ENCODE data around the gene CNBP.
"Not testable (repeated sequence)": the region's sequence is repeated elsewhere in the genome, so short reads cannot be mapped to it uniquely, and the experiment has no call there.

CNBP gene

DNA sequence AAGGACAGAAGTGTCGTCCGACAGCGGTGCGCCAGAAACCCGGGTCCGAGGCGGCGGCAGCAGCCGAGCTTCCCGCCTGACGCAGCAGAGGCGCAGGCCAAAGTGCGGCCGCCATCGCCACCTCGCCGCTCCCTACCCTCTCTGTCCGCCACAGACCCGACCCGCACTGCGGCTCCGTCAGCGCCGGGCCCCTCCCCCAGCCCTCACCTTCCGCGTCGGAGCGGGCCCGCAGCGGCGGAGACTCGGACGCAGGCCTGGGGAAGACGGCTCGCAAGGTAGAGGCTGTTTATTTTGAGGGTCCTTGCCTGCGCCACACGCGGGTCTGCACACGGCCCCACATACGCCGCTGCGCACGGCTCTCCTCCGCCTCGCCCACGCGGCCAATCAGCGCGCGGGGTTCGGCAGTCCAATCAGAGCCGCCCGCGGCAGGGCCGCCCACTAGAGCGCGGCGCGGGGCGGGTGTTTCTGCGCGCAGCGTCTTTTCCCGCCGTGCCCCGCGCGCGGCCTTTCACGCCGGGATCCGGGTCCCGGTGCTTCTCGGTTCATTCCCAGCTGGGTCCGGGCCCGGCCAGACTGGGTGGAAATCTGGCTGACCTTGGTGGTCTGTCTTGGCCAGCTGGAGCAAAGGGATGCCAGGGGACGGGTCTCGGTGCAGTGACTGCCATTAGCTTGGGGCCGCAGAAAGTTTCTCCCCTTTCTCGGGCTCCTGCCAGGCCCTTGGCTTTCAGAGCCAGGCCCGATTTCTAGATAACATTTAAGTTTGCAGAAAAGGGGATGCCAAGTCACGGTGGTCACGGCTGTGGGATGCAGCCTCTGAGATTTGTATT is at the start of gene CNBP:
Gene CNBP, minus strand, starts transcription at position 328 of the 827 bp plus-strand sequence. CDS start 12,139 bp downstream, outside the sequence.
- DNase-seq: peak; percentile 94

GRCh38 chr3:129231331-129232119 is 47.8 kb upstream of the CNBP start:
- DNase-seq: no peak

GRCh38 chr3:129230311-129231019 is 46.8 kb upstream of the CNBP start:
- peak; percentile 91 for DNase-seq

DNA sequence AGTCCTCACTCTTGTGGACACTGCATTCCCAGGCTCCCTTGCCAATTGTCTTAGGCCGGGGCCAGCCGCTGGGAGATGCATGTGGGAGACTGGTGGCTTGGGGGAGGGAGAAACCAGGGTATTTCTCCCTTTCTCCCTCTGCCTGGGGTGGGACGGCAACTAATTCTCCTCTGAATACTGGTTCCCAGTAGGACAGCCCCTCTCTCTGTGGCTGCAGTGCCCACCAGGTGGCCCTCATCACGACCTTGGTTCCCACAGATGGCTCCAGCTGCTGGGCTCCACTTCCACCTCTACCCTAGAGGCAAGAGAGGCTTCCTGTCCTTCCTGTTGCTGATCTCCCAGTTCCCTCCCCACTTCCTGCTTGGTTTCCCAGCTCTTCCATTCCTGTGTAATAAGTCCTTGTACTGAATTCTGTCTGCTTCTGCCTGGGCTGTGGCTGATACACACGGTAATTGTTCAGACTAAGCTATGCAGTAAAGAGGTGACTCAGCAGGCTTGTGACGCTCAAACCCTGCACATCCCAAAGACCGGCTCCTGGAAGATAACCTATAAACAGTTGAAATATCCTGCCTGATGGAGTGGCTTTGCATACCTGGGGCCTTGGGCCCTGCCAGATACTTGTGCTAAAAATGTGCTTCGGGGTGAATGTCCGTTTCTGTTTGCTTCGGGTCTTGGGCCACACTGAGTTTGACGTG is 45.3 kb upstream of the CNBP start:
- peak; percentile 87 for DNase-seq

DNA sequence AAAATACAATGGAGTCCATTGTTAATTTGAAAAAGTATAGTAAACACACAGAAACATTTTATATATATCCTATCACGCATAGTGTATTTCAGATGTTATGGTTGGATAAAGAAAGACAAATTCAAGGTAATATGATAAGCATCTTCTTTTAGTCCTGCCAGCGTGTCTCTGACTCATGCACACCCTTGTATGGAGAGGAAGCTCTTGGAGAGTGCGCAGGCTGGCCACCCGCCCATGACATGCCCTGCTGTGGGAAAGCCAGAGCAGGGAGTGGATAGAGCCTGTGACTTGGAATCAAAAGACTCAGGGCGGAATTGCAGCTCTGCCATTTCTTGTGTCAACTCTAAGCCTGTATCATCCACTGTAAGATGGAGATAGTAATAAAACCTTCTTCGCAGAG is 42.7 kb upstream of the CNBP start:
- peak; percentile 92 for DNase-seq

DNA sequence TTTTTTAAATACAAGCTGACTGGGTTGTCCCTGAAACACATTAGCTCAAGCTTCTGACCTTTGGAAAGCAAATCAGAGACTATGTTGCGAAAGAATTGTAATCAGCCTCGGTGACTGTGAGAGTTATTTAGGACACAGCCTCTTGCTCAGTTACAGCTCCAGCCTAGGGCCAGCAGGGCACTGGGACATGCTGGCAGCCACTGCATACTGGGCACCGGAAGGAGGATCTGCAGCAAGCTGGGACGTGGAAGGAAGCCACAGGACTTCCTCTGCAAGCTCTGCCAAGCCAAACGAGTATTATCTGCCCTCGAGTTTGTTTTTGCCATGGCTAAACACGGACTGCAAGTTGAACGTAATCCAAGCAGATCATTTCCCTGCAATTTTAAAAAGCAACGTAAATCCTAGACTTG is 41.3 kb upstream of the CNBP start:
- peak; percentile 79 for DNase-seq

GRCh38 chr3:129224387-129224786 is 40.7 kb upstream of the CNBP start:
- DNase-seq: not testable (repeated sequence)

- no peak for DNase-seq
Observed at GRCh38 chr3:129218742-129219141, 35.0 kb upstream of the CNBP start.

GRCh38 chr3:129213238-129213637 is 29.5 kb upstream of the CNBP start:
- DNase-seq: no peak

- peak; percentile 79 for DNase-seq
Observed at GRCh38 chr3:129211772-129212171, 28.1 kb upstream of the CNBP start.

GRCh38 chr3:129211345-129211744 is 27.6 kb upstream of the CNBP start:
- no peak for DNase-seq

GRCh38 chr3:129207479-129207878 is 23.8 kb upstream of the CNBP start:
- DNase-seq: no peak

GRCh38 chr3:129205109-129205832 is 21.6 kb upstream of the CNBP start:
- DNase-seq: no peak

GRCh38 chr3:129204473-129204872 is 20.8 kb upstream of the CNBP start:
- DNase-seq: no peak

GRCh38 chr3:129199366-129199765 is 15.7 kb upstream of the CNBP start:
- no peak for DNase-seq

DNA sequence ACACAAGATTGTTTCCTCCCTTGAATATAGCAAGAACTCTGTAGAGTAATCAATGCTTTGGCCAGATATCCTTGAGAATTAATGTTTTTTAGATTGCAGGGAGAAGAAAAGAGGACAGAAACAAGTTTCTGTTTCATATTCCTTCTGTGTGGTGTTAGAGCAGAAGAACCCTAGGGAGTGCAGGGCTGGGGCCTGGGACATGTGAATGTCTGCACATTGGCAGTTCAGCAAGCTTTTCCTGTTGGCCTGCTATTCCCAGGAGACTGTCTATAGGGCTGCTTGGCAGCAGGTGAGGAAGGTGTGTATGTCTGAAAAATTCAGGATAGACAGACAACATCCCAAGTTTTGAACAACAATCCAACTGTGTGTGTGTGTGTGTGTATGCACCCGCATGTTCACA is 13.6 kb upstream of the CNBP start:
- no peak for DNase-seq

DNA sequence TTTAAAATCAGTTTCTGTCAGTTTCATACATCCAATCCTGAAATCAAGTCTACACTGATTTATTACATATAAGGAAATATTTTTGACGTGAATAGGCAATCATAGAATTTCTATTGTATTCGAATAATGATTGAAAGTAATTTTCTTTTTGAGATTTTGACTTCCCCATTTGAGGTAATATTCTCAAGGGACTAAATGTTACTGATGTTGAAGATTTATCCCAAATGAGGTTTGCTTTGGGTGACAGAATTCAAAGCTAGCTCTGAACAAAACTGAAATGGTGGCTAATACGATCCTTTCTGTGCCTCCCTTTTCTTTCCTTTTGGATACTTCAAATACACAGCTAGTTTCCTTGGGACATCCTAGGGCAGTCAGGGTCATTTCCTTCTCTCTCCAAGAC is 12.9 kb upstream of the CNBP start:
- no peak for DNase-seq

- peak; percentile 94 for DNase-seq
Observed at GRCh38 chr3:129195731-129196256, 12.1 kb upstream of the CNBP start.

GRCh38 chr3:129189793-129190192 is 6.1 kb upstream of the CNBP start:
- DNase-seq: not testable (repeated sequence)

DNA sequence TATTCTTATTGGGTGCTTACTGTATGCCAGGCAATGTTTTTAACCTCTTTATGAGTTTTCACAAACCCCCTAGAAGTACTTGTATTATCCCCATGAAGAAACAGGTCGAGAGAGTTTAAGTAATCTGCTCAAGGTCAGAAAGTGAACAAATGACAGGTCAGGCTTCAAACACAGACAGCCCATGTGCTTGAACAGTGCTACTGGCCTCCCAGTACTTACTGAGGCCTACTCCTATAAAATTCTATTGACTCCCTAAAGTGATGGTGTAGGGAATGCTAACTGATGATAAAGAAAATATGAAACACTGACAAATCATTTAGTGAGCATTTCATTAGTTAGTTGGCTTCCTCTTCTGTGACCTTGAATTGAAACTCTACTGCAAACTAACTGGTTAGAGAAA is 4.2 kb upstream of the CNBP start:
- DNase-seq: no peak

DNA sequence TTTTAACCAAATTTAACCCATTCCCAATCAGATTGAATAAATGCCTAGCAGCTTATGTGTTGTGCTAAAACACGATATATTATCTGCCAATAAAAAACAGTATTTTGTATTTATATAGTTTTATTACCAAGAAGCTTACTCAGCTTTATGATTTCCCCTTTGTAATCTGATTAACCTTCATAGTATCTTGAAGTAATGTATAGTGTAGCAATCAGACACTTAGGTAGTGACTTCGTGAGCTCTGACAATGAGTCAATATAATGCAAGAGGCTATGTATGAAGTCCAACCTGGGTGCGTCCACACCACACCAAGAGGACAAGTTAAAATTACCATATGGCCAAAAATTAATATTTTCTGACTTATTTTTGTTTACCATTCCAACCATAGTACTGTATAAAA is 2.1 kb upstream of the CNBP start:
- DNase-seq: no peak

Data from EL (cell line).